ENCODE data around the gene SPNS1.
"Not testable (repeated sequence)": the region's sequence is repeated elsewhere in the genome, so short reads cannot be mapped to it uniquely, and the experiment has no call there.

Gene SPNS1, protein sequence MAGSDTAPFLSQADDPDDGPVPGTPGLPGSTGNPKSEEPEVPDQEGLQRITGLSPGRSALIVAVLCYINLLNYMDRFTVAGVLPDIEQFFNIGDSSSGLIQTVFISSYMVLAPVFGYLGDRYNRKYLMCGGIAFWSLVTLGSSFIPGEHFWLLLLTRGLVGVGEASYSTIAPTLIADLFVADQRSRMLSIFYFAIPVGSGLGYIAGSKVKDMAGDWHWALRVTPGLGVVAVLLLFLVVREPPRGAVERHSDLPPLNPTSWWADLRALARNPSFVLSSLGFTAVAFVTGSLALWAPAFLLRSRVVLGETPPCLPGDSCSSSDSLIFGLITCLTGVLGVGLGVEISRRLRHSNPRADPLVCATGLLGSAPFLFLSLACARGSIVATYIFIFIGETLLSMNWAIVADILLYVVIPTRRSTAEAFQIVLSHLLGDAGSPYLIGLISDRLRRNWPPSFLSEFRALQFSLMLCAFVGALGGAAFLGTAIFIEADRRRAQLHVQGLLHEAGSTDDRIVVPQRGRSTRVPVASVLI

DNA sequence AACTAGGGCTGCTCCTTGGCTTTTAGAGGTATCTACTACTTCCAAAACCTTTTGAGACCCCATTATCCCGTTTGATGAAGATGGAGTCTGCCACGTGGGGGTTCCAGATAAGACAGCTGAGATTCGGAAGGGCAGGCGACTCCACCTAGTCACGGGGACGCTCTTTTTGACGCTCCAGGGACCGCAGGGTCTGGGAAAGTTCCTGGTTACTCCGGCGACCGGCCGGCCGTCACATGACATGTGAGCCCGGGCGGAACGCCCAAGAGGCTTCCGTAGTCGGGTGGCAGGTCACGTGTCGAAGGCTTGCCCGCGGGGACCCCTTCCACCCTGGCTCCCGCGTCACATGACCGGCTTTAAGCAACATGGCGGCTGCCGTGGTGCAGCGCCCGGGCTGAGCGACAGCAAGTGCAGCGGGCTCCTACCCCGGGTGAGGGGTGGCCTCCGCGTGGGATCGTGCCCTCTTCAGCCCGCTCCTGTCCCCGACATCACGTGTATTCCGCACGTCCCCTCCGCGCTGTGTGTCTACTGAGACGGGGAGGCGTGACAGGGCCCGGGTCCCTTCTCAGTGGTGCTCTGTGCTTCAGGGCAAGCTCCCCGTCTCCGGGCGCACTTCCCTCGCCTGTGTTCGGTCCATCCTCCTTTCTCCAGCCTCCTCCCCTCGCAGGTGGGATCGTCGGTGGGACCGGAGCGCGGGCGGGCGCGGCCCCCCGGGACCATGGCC, at the start of gene SPNS1:
Gene SPNS1, plus strand, starts transcription at position 342 of the 721 bp plus-strand sequence. Its CDS starts 374 bp downstream, at position 716.
- DNase-seq (ENCODE audit: low read depth, low spot score) = peak; percentile 93

DNA sequence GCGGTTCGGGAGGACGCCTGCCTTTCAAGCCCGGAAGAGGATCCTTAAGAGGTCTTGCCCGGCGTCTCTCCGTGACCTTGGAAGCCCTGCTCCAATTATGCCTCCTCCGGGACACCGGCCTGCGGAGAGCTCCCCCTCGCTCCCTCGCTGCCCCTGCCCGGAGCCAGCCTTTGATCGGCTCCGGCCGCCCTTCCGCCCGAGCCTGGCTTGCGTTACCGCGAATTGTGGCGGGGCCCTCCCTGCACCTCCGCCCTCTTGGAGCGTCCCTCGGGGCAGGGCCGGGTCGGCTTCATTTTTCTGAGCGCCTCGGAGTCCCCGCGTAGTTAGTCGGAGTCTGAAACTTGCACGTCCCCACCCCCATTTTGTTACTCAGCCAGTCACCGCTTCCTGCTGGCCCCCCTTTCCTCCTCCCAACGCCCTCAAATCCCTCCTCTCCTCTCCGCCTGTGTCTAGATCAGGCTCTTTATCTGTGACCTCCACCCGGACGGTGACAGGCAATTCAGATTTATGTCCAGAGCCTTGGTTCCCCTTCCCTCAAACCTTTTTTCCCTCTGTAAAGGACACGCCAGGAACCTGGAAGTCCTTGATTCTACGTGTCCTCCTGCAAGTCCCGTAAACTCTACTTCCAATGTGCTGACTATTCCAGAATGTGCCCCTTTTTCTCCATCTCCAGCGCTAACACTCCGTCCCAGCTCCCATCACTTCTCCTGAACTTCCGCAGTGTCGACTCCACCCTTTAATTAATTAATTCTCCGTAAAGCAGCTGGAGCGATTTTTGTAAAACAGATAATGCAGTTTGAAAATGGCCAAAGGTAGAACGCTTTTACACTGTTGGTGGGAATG, 49.0 kb upstream of the SPNS1 start:
- peak; percentile 44 for DNase-seq (ENCODE audit: low read depth, low spot score)

DNA sequence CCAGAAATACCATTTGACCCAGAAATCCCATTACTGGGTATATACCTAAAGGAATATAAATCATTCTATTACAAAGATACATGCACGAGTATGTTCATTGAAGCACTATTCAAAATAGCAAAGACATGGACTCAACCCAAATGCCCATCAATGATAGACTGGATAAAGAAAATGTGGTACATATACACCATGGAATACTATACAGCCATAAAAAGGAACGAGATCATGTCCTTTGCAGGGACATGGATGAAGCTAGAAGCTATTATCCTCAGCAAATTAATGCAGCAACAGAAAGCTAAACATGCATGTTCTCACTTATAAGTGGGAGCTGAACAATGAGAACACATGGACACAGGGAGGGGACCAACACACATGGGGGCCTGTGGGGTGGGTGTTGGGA, 48.3 kb upstream of the SPNS1 start:
- not testable (repeated sequence) for DNase-seq (ENCODE audit: low read depth, low spot score)

DNA sequence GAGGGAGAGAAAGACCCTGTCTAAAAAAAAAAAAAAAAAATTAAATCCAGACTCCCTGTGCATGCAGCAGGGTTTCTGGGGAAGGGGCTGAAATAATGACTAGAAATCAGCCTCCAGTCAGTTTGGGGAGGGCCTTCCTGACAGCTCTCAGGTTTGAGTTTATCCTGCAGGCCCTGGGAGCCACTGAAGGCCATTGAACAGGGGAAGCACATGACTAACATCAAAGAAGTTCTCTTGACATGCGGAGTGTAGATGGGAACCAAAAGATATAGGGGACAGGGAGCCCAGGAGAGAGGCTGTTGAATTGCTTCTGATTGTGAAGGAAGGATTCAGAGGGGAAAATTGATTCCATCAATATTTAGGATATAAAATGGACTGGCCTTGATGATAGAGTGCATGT, 46.8 kb upstream of the SPNS1 start:
- no peak for DNase-seq (ENCODE audit: low read depth, low spot score)

DNA sequence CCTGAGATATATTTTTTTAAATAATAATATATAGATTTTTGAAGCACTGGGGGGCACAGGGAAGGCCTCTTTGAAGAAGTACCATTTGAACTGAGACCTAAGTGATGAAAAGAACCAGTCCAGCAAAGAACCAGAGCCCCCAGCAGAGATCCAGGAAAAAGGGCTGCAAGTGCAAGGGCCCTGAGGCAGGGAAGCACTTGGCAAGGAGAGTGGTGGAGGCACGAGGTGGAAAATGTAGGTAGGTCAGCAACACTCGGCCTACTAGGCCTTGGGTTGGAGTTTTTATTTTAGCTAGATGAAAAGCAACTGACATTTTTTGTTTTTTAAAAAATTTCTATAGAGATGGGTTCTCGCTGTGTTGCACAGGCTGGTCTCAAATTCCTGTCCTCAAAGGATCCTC, 44.4 kb upstream of the SPNS1 start:
- DNase-seq (ENCODE audit: low read depth, low spot score) = no peak

DNA sequence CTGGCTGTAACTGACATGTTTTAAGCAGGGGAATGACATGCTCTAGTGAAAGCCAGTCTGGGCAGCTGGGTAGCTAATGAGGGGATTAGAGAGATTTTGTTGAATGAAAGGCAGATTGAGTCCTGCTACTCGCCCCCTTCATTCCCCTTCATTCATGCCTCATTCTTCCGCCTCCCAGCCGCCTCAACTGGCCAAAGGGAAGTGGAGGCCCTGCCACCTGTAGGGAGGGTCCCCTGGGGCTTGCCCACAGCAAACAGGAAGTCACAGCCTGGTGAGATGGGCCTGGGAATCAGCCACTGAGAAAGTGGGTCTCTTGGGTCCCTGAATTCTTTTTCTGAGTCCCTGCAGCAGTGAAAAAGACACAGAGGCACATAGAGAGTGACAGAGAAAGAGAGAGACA, 43.9 kb upstream of the SPNS1 start:
- no peak for DNase-seq (ENCODE audit: low read depth, low spot score)

DNA sequence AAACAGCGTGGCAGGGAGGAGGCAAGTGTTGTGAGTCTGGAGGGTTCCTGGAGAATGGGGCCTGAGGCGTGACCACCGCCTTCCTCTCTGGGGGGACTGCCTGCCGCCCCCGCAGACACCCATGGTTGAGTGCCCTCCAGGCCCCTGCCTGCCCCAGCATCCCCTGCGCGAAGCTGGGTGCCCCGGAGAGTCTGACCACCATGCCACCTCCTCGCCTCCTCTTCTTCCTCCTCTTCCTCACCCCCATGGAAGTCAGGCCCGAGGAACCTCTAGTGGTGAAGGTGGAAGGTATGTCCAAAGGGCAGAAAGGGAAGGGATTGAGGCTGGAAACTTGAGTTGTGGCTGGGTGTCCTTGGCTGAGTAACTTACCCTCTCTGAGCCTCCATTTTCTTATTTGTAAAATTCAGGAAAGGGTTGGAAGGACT, 42.8 kb upstream of the SPNS1 start, which contains the start of gene CD19:
Gene CD19, plus strand, starts transcription at position 171 of the 425 bp plus-strand sequence. Its CDS starts 30 bp downstream, at position 201.
- no peak for DNase-seq (ENCODE audit: low read depth, low spot score)

DNA sequence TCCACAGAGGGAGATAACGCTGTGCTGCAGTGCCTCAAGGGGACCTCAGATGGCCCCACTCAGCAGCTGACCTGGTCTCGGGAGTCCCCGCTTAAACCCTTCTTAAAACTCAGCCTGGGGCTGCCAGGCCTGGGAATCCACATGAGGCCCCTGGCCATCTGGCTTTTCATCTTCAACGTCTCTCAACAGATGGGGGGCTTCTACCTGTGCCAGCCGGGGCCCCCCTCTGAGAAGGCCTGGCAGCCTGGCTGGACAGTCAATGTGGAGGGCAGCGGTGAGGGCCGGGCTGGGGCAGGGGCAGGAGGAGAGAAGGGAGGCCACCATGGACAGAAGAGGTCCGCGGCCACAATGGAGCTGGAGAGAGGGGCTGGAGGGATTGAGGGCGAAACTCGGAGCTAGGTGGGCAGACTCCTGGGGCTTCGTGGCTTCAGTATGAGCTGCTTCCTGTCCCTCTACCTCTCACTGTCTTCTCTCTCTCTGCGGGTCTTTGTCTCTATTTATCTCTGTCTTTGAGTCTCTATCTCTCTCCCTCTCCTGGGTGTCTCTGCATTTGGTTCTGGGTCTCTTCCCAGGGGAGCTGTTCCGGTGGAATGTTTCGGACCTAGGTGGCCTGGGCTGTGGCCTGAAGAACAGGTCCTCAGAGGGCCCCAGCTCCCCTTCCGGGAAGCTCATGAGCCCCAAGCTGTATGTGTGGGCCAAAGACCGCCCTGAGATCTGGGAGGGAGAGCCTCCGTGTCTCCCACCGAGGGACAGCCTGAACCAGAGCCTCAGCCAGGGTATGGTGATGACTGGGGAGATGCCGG, 42.0 kb upstream of the SPNS1 start:
- no peak for DNase-seq (ENCODE audit: low read depth, low spot score)

DNA sequence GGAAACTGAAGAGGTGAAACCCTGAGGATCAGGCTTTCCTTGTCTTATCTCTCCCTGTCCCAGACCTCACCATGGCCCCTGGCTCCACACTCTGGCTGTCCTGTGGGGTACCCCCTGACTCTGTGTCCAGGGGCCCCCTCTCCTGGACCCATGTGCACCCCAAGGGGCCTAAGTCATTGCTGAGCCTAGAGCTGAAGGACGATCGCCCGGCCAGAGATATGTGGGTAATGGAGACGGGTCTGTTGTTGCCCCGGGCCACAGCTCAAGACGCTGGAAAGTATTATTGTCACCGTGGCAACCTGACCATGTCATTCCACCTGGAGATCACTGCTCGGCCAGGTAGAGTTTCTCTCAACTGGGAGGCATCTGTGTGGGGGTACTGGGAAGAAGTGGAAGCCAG, 41.4 kb upstream of the SPNS1 start:
- no peak for DNase-seq (ENCODE audit: low read depth, low spot score)

DNA sequence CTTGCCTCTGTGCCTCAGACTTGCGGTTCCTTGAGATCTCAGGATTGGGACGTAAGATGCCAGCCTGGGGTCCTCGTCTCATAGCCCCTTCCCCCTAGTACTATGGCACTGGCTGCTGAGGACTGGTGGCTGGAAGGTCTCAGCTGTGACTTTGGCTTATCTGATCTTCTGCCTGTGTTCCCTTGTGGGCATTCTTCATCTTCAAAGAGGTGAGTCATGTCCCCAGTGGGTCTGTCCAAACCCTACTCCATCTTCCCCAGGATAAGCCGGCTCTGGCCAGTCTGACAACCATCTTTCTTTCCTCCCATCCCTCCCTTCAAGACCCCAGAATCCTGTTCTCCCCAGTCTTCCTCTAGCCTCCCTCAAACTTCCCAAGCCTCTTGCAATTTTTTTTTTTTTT, 39.2 kb upstream of the SPNS1 start:
- no peak for DNase-seq (ENCODE audit: low read depth, low spot score)

DNA sequence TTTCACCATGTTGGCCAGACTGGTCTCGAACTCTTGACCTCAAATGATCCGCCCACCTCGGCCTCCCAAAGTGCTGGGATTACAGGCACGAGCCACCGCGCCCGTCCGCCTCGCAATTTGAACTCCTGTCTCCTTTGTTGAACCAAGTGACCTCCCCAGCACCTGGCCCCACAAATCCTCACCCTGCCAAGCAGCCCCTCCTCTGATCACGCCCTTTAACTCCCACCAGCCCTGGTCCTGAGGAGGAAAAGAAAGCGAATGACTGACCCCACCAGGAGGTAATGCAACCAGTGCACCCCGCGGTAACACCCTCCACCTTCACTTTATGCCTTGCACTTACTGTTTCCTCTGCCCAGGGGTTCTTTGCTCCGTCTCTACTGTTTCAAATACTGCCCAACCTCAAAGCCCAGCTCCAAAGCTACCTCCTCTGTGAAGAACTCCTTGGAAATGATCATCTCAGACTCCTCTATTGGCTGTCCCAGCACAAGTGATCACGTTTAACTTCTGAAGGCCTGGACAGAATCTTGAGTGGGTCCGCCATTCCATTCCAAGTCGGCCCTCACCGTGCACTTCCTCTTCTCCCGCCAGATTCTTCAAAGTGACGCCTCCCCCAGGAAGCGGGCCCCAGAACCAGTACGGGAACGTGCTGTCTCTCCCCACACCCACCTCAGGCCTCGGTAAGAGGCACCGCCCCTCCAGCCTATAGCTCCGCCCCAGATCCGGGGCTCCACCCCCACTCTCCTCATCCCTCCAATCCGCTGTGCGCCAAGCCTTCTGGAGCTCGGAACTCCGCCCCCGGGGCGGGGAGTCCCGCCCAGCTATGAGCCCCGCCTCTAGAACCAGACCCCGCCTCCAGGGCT, 38.4 kb upstream of the SPNS1 start:
- peak; percentile 21 for DNase-seq (ENCODE audit: low read depth, low spot score)

DNA sequence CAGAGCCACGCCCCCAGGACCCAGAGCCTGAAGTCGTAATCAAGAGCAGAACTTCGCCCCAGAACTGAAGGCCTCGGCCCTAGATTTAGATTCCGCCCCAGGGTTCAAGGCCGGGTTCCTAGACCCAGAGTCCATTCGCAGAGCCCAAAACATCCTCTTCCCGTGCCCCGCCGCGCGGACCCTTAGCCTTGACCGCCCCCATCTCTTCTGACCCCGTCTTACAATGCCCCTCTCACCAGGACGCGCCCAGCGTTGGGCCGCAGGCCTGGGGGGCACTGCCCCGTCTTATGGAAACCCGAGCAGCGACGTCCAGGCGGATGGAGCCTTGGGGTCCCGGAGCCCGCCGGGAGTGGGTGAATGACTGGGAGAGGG, 37.8 kb upstream of the SPNS1 start:
- DNase-seq (ENCODE audit: low read depth, low spot score) = no peak

DNA sequence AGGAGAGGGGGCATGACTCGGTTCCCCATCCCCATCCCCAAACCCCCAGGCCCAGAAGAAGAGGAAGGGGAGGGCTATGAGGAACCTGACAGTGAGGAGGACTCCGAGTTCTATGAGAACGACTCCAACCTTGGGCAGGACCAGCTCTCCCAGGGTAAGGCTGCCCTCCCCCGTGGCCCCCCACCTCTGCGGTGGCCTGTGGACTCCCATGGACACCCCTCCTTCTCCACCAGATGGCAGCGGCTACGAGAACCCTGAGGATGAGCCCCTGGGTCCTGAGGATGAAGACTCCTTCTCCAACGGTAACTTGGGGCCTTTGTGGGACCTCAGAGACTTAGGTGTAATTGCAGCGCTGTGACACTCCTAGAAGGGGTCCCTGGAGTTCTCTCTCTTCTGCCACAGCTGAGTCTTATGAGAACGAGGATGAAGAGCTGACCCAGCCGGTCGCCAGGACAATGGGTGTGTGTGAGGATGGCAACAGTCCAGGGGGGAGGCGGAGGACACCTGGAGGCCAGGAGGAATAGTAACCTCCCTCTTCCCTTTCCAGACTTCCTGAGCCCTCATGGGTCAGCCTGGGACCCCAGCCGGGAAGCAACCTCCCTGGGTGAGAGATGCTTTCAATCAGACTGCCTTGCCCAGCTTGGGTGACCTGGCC, 37.2 kb upstream of the SPNS1 start:
- DNase-seq (ENCODE audit: low read depth, low spot score) = no peak

DNA sequence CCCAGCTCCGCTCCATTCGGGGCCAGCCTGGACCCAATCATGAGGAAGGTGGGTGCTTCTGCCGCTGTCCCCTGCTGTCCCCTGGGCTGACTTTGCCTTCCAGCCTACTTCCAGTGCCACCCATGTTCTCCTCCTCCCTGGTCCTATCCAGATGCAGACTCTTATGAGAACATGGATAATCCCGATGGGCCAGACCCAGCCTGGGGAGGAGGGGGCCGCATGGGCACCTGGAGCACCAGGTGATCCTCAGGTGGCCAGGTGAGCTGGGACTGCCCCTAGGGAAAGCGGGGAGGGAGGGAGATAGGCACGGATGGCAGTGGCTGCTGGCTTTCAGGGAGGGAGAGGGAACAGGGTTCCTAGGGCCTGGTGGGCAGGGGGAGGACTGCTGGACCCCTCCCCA, 35.9 kb upstream of the SPNS1 start:
- DNase-seq (ENCODE audit: low read depth, low spot score) = no peak

DNA sequence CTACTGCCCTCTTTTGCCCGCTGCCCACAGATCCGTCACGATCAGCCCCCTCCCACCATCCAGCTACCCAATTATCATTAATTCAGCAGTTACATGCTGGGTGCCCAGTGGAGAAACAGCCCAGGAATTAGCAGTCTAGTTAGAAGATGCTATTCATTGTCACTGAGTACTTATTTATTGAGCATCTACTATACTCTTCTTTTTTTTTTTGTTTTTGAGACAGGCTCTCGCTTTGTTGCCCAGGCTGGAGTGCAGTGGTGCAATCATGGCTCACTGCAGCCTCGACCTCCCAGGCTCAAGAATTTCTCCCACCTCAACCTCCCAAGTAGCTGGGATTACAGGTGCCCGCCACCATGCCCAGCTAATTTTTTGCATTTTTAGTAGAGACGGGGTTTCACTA, 34.8 kb upstream of the SPNS1 start:
- not testable (repeated sequence) for DNase-seq (ENCODE audit: low read depth, low spot score)

DNA sequence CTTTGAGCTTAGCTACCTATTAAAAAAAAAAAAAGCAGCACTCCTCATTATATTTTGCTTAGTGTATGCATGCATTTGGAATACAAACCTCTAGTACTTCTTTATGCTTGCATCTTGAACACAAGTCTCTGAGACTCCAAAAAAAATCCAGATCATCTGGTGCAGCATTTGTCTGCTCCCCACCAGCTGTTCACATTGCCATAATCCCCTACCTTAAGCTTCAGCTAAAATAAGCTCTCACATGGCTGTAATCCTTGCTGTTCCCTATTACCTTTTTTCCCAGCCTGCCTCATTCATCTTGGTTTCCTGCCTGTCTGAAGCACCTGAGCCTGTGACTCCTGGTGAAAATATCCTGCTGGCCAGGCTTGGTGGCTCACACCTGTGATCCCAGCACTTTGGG, 31.3 kb upstream of the SPNS1 start:
- DNase-seq (ENCODE audit: low read depth, low spot score) = no peak

DNA sequence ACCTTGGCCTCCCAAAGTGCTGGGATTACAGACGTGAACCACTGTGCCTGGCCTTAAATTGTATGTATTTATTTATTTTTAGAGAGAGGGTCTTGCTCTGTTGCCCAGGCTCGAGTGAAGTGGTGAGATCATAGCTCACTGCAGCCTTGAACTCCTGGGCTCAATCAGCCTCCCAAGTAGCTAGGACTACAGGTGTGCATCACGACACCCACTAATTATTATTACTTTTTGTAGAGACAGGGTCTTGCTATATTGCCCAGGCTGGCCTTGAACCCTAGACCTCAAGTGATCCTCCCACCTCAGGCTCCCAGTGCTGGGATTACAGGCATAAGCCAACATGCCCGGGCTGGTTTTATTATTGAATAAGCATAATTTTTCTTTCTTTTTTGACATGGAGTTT, 27.9 kb upstream of the SPNS1 start:
- no peak for DNase-seq (ENCODE audit: low read depth, low spot score)

DNA sequence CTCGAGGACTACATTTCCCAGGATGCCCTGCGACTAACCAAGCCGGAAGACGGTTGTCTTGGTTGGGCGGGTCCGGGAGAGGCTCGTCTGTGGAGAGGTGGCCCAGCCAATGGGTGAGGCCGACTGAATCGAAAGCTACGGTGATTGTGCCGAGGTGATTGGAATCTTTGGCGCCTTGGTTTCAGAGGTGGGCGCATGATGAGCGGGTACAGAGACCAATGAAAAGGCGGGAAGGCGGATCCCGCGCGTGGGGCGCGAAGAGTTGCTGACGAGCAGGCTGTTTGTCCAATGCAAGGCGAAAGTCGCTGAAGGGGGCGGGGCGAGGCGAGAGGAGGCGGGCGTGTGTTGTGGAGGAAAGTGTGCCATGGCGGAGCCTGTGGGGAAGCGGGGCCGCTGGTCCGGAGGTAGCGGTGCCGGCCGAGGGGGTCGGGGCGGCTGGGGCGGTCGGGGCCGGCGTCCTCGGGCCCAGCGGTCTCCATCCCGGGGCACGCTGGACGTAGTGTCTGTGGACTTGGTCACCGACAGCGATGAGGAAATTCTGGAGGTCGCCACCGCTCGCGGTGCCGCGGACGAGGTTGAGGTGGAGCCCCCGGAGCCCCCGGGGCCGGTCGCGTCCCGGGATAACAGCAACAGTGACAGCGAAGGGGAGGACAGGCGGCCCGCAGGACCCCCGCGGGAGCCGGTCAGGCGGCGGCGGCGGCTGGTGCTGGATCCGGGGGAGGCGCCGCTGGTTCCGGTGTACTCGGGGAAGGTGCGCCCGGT, 23.7 kb upstream of the SPNS1 start, which contains the start of gene NFATC2IP:
Gene NFATC2IP, plus strand, starts transcription at position 290 of the 762 bp plus-strand sequence. Its CDS starts 75 bp downstream, at position 365.
- peak; percentile 100 for DNase-seq (ENCODE audit: low read depth, low spot score)

All from smooth muscle cell of the brain vasculature (primary cell).